Epithelial cell of esophagus (primary cell): ENCODE data around the gene CACNA1F.
A peak's percentile ranks its signal among the peaks of the same experiment; 100 is the strongest.

ENCODE experiments used
- DNase-seq: peaks from one replicate; pipeline ENCODE4 v3.0.0; 2010; ENCODE audit warnings: low read depth
- H3K4me3 ChIP-seq: 2 replicates; pipeline ENCODE4 v1.5.1; 2011; ENCODE audit warnings: mild to moderate bottlenecking, low read length, control low read depth
- TF ChIP-seq, protein P1 (sequence below): IDR thresholded peaks from 2 replicates; pipeline ENCODE4 v1.5.1; 2011; ENCODE audit warnings: low read depth, mild to moderate bottlenecking, low read length, control low read depth, inconsistent platforms; ENCODE audit not compliant: insufficient read depth; ENCODE audit errors: missing control alignments

CACNA1F gene

GRCh38 chrX:49163555-49164419 is 69.4 kb downstream of the CACNA1F start:
- peak overlapping the region; percentile 38 for H3K4me3 ChIP-seq
- TF ChIP-seq, protein P1, sequence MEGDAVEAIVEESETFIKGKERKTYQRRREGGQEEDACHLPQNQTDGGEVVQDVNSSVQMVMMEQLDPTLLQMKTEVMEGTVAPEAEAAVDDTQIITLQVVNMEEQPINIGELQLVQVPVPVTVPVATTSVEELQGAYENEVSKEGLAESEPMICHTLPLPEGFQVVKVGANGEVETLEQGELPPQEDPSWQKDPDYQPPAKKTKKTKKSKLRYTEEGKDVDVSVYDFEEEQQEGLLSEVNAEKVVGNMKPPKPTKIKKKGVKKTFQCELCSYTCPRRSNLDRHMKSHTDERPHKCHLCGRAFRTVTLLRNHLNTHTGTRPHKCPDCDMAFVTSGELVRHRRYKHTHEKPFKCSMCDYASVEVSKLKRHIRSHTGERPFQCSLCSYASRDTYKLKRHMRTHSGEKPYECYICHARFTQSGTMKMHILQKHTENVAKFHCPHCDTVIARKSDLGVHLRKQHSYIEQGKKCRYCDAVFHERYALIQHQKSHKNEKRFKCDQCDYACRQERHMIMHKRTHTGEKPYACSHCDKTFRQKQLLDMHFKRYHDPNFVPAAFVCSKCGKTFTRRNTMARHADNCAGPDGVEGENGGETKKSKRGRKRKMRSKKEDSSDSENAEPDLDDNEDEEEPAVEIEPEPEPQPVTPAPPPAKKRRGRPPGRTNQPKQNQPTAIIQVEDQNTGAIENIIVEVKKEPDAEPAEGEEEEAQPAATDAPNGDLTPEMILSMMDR: no peak
- DNase-seq: peak; percentile 78

DNA sequence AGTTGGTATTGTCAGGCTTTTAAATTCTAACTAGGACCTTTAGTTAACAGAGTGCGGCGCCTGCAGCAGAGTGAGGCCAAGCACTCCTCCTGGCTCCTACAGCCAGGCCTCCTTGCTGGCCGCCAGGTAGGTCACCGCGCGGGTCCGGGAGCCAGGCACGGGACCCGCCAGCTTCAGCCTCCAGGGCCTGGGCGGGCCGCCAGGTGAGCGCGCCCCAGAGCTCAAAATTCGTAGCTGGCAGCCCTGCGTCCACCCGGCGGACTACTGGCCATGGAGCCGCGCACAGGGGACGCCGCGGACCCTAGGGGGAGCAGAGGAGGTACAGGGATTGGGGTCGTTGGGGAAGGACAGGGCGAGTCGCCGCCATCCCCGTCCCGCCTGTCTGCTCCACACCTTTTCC is 70.5 kb downstream of the CACNA1F start, which contains the start of gene MAGIX:
Gene MAGIX, plus strand, starts transcription at position 139 of the 400 bp plus-strand sequence. Its CDS starts 132 bp downstream, at position 271.
- no peak for DNase-seq
- H3K4me3 ChIP-seq: peak within 1 kb of the TSS; percentile 38
- TF ChIP-seq, protein P1: no peak

DNA sequence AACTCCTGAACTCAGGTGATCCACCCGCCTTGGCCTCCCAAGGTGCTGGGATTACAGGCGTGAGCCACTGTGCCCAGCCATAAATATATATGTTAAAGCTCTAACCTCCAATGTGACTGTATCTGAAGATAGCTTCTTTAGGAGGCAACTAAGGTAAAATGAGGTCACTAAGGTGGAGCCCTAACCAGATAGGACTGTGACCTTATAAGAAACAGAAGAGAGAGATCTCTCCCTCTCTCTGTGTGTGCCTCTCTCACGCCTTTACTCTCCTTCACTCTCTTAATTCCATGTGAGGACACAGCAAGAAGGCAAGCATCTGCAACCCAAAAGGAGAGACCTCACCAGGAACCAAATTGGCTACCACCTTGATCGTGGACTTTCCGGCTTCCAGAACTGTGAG is 71.5 kb downstream of the CACNA1F start:
- TF ChIP-seq, protein P1: no peak
- DNase-seq: no peak
- no peak overlapping the region for H3K4me3 ChIP-seq

GRCh38 chrX:49160908-49161307 is 72.2 kb downstream of the CACNA1F start:
- DNase-seq: no peak
- H3K4me3 ChIP-seq: no peak overlapping the region
- TF ChIP-seq, protein P1: no peak

GRCh38 chrX:49157194-49157593 is 75.9 kb downstream of the CACNA1F start:
- TF ChIP-seq, protein P1: no peak
- no peak for DNase-seq
- no peak overlapping the region for H3K4me3 ChIP-seq

DNA sequence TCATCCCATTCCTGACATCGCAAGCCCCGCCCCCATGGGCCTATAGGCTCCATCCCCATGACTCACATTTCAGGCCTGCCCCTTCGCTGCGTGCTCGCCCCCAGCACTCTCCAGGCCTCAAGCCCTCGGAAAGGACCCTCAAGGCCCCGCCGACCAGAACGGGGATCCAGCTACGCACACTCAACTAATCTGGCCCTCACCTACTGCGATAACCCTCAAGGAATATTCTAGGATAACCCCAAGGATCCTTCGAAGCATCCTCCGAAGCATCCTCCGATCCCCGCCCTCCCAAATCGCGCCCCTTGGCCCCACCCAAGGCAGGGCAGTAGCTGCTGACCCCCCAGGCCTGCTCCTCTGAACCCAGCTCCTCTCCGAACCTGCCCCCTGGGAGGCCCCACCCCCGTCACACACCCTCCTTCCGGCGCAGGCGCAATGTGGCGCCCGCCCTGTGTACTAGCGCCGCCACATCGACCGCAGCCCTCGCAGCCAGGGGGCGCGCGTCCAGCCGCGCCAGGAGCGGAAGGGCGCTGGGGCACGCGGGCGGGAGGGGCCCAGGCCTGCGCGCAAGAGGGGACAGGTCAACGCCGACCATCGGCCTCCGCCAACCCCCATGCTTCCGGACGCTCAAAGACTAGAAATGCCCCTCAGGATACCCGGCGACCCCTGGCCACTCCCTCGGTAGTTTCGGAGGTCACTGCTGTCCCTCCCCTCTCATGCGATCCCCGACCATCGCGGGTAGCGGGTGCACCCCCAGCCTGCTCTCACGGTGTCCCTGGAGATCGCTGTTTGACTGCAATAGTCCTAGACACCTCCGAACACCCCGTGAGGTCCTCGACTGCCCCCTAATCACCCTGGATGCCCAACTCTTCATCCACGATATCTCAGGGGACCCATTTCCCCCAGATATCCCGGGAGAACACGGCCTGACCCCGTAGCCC is 77.0 kb downstream of the CACNA1F start:
- TF ChIP-seq, protein P1: peak; percentile 35
- peak; percentile 89 for DNase-seq
- H3K4me3 ChIP-seq: peak overlapping the region; percentile 58
